Endothelial cell (in vitro differentiated cells): Measurements from ENCODE around the gene C5orf46. TPM values are rescaled to one million over a fixed set of nuclear protein-coding genes. Genes with fewer than 3 reads are reported as not detected.

ENCODE experiments used
- DNase-seq: peaks from one replicate; pipeline ENCODE4 v3.0.0; 2021; ENCODE audit warnings: low spot score
- H3K27ac Mint-ChIP-seq: one replicate; pipeline ENCODE4 v1.8.0; 2021; ENCODE audit warnings: mixed read lengths, inconsistent platforms; ENCODE audit not compliant: unreplicated experiment
- H3K27me3 Mint-ChIP-seq: one replicate; pipeline ENCODE4 v1.8.0; 2021; ENCODE audit warnings: mild to moderate bottlenecking, moderate library complexity, mixed read lengths, inconsistent platforms; ENCODE audit not compliant: unreplicated experiment
- H3K36me3 Mint-ChIP-seq: one replicate; pipeline ENCODE4 v1.8.0; 2021; ENCODE audit warnings: mild to moderate bottlenecking, low read depth, mixed read lengths, inconsistent platforms; ENCODE audit not compliant: unreplicated experiment
- H3K4me1 Mint-ChIP-seq: one replicate; pipeline ENCODE4 v1.8.0; 2021; ENCODE audit warnings: mild to moderate bottlenecking, mixed read lengths, inconsistent platforms; ENCODE audit not compliant: unreplicated experiment
- H3K4me3 Mint-ChIP-seq: one replicate; pipeline ENCODE4 v1.8.0; 2021; ENCODE audit warnings: mild to moderate bottlenecking, mixed read lengths, inconsistent platforms; ENCODE audit not compliant: unreplicated experiment
- H3K9me3 Mint-ChIP-seq: one replicate; pipeline ENCODE4 v1.8.0; 2021; ENCODE audit warnings: mixed read lengths, inconsistent platforms; ENCODE audit not compliant: unreplicated experiment
- total RNA-seq: library from RNA; stranded (reverse); fragmentation: NEBNext Ultra II Directional; extraction: Animal tissue kit (Norgen Biotek cat#: 25700); gene quantifications from one replicate; pipeline ENCODE4 v1.2.1, GENCODE V29; 2021; ENCODE audit not compliant: unreplicated experiment
- TF ChIP-seq, protein P1 (sequence below): fragments of 200-600 bp; sonication (generic); IDR thresholded peaks from one replicate; pipeline ENCODE4 v1.5.0; 2021; ENCODE audit warnings: antibody characterized with exemption; ENCODE audit not compliant: unreplicated experiment

The C5orf46 gene
- total RNA-seq, 1 donor from 2014 or later = not detected

DNA sequence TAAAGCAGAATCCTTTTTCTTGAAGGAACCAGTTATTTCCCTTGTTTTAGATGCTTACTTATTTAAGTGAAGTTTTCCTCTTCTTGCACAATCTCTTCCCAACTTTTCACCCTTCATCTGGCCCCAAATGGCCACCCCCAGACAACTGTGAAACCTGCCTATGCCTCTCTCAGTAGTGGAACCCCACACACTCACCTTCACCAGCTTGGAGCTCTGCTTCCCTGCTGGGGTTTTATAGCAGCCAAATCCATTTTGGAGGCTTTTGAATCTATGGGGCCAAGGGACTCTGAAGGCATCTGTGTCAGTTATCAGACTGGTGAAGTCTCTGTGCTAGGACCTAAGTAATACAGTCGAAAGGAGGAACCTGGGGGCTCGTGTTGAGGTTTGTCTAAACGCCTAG is 52.0 kb downstream of the C5orf46 start:
- Mint-ChIP-seq H3K36me3 (no peaks in the 10 kb centered on the region), H3K27ac (no peak overlapping the region), H3K27me3 (no peaks in the 10 kb centered on the region), H3K4me3 (no peak overlapping the region), H3K4me1 (peaks cover 4% of the 10 kb centered on the region), H3K9me3 (no peaks in the 10 kb centered on the region)
- TF ChIP-seq, protein P1, sequence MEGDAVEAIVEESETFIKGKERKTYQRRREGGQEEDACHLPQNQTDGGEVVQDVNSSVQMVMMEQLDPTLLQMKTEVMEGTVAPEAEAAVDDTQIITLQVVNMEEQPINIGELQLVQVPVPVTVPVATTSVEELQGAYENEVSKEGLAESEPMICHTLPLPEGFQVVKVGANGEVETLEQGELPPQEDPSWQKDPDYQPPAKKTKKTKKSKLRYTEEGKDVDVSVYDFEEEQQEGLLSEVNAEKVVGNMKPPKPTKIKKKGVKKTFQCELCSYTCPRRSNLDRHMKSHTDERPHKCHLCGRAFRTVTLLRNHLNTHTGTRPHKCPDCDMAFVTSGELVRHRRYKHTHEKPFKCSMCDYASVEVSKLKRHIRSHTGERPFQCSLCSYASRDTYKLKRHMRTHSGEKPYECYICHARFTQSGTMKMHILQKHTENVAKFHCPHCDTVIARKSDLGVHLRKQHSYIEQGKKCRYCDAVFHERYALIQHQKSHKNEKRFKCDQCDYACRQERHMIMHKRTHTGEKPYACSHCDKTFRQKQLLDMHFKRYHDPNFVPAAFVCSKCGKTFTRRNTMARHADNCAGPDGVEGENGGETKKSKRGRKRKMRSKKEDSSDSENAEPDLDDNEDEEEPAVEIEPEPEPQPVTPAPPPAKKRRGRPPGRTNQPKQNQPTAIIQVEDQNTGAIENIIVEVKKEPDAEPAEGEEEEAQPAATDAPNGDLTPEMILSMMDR = no peak
- DNase-seq = no peak

DNA sequence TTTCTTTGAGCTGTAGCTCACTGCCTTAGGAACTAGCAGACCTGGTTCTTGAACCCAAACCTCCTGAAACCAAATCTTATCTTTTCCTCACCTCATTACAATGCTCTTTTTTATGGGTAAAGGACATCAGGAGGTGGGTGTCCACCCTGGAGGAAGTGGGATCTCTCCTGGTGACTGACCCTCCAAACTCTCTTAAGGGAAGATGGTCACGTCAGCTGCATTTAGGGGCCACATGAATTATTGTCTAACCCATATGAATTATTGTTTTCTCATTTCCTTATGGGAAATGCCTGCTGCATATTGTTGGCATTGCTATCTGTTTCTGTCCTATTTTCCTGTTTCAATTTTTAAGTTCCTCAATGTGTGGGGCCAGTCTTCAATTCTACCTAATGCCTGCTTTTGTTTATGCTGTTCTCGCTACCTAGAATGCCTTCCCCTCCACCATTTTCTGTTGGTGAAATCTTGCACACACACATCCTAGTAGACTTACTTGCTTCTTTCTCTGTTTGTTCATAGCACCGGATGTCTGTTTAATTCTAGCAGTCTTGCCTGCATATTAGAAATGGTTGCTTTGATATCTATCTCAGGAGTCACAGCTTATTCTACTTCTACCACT is 52.9 kb downstream of the C5orf46 start:
- H3K4me3 Mint-ChIP-seq = no peak overlapping the region
- peaks cover 6% of the 10 kb centered on the region for H3K4me1 Mint-ChIP-seq
- no peaks in the 10 kb centered on the region for H3K9me3 Mint-ChIP-seq
- no peaks in the 10 kb centered on the region for H3K27me3 Mint-ChIP-seq
- H3K27ac Mint-ChIP-seq = no peak overlapping the region
- DNase-seq = no peak
- no peaks in the 10 kb centered on the region for H3K36me3 Mint-ChIP-seq
- TF ChIP-seq, protein P1 = no peak

DNA sequence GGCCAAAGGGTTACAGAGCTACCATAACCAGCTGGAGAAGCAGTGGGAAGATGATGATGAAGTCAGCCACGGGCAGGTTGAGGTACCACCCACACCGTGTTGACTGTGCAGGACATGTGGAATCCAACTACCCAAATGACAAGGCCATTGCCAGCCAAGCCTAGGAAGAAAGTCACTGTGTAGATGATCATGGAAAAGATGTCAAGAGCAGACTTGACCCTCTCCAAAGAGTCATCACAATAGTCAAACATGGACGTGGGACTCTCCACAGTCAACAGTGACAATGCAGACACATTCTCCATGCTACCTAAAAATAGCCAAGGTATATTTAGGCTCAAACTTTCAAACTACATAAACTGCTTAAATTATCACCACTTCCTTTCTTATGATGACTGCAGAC is 54.0 kb downstream of the C5orf46 start:
- Mint-ChIP-seq H3K4me1 (peaks cover 6% of the 10 kb centered on the region), H3K4me3 (no peak overlapping the region), H3K27ac (no peak overlapping the region), H3K27me3 (no peaks in the 10 kb centered on the region), H3K36me3 (no peaks in the 10 kb centered on the region), H3K9me3 (no peaks in the 10 kb centered on the region)
- TF ChIP-seq, protein P1 = no peak
- no peak for DNase-seq

DNA sequence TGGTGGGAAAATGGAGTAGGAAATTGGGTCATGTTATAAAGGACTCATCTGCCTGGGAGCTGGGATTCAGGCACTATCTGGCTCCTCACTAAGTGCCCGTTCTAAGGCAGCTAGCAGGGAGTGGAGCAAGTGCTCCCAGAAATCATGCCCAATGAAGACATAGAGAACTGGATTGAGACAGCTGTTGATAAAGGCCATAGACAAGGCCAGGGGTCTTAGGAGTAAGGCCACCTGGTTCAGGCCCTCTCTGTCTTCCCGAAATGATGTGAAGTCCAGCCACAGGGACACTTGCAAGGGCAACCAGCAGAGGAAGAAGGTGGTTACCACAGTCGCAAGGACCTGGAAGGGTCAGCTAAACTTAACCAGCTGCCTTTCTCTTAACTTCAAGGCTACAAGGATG is 54.8 kb downstream of the C5orf46 start:
- H3K27ac Mint-ChIP-seq = no peak overlapping the region
- H3K36me3 Mint-ChIP-seq = no peaks in the 10 kb centered on the region
- no peaks in the 10 kb centered on the region for H3K9me3 Mint-ChIP-seq
- H3K4me3 Mint-ChIP-seq = no peak overlapping the region
- H3K4me1 Mint-ChIP-seq = peaks cover 6% of the 10 kb centered on the region
- DNase-seq = no peak
- H3K27me3 Mint-ChIP-seq = no peaks in the 10 kb centered on the region
- TF ChIP-seq, protein P1 = no peak

DNA sequence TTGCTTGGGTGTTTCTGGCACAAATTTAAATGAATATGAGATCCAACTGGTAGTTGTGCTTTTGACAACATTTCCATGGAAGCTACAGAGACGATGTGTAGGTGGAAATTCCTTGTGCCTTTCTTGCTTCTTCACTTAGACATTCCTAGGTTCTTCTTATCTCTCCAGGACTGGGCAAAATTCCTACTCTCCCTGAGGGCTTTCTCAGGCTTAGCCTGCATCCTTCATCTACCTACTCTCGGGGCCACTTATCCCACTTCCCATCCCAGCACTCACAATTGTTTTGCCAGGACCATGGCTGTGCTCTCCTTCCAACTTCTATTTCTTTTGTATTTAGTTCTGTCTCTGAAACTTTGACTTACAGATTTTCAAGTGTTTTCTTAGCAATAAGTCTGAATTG is 57.1 kb downstream of the C5orf46 start:
- H3K4me1 Mint-ChIP-seq = peaks cover 6% of the 10 kb centered on the region
- TF ChIP-seq, protein P1 = no peak
- H3K4me3 Mint-ChIP-seq = no peak overlapping the region
- no peaks in the 10 kb centered on the region for H3K36me3 Mint-ChIP-seq
- no peaks in the 10 kb centered on the region for H3K27me3 Mint-ChIP-seq
- H3K27ac Mint-ChIP-seq = no peak overlapping the region
- no peak for DNase-seq
- H3K9me3 Mint-ChIP-seq = no peaks in the 10 kb centered on the region
